Neural cell (in vitro differentiated cells): ENCODE results near the gene NINJ1.

Experiments used
- CTCF ChIP-seq: fragments of 450-650 bp; IDR thresholded peaks from 2 replicates; pipeline ENCODE4 v1.5.1; 2014; ENCODE audit warnings: antibody characterized with exemption, mild to moderate bottlenecking, moderate library complexity; ENCODE audit not compliant: poor library complexity, severe bottlenecking
- EP300 ChIP-seq: fragments of 450-650 bp; conservative IDR thresholded peaks from 2 replicates; pipeline ENCODE4 v1.6.1; 2014; ENCODE audit warnings: antibody characterized with exemption, mild to moderate bottlenecking, moderate library complexity; ENCODE audit not compliant: poor library complexity, severe bottlenecking
- POLR2AphosphoS5 ChIP-seq: IDR thresholded peaks from 2 replicates; pipeline ENCODE4 v1.6.1; 2012
- RAD21 ChIP-seq: fragments of 450-650 bp; conservative IDR thresholded peaks from 2 replicates; pipeline ENCODE4 v1.6.1; 2014; ENCODE audit warnings: antibody characterized with exemption, mild to moderate bottlenecking, moderate library complexity
- REST ChIP-seq: IDR thresholded peaks from 2 replicates; pipeline ENCODE4 v1.6.1; 2012; ENCODE audit warnings: borderline replicate concordance
- TAF1 ChIP-seq: IDR thresholded peaks from 2 replicates; pipeline ENCODE4 v1.6.1; 2012; ENCODE audit warnings: low read depth

DNA sequence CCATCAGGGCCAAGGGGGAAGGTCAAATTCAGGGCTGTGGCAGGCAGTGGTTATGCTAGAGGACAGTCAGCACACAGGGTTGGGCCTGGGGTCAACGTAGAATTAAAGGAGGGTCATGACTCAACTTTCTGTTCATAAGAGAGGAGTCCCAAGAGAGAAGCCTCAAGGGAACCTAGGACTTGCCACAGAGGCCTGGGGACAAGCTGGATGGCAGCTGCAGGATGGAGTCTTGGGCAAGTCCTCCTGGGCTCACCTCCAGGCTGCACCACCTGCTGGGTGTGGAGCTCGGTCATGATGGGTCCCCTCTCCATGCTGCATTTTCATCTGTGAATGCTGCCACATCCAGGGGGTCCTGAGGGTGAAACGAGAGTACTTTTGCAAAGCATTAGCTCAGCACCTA, 40.9 kb upstream of the NINJ1 start:
- no peak for TF ChIP-seq EP300
- no peak for TF ChIP-seq CTCF
- no peak for TF ChIP-seq REST
- TF ChIP-seq POLR2AphosphoS5: no peak
- TF ChIP-seq TAF1: no peak
- no peak for TF ChIP-seq RAD21
